HG03439 (cell line): ENCODE data around the gene KCNC2.

Experiments used
- ATAC-seq: cut with Tn5 transposase; IDR thresholded peaks from one replicate; pipeline ENCODE4 v1.9.1; 2021; ENCODE audit warnings: mild to moderate bottlenecking, moderate library complexity; ENCODE audit not compliant: unreplicated experiment

The KCNC2 gene

DNA sequence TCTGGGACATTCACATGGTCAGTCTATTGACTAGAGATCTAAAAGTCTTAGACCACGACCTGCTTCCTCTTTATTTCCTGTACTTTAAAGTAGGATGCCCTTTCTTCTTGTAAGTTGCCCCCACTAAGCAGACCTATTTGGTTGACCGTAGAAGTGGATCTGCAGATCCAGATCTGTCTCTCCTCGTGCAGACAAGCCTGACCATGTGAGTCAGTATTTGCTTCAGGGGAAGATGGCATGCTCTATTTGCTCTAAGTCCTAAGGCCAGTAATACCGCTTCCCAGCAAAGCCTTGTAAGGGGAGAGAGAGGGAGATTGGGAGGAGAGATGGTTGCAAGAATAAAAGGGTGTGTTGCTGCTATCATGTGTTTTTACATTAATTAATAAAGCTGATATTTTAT lies 46.8 kb downstream of the KCNC2 start:
- no peak for ATAC-seq

GRCh38 chr12:75161488-75161887 lies 48.2 kb downstream of the KCNC2 start:
- ATAC-seq: no peak

DNA sequence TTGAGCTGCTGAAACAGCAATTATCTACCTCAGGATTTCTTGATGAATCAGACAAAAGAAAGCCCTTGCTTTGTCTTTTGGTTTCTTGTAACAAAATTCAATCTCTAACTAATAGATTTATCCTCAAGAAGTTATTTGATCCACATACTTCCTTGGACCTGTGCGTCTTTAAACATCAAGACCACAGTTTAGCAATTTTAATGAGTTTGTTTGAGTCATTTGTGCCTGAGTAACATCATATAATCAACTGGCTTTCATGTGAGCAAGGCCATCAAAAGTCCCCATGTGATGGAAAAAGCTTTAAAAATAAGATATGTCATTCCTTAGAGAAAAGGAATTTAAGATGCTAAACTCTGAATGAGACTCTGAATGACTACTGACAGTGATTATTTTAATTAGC lies 52.3 kb downstream of the KCNC2 start:
- ATAC-seq: no peak

- no peak for ATAC-seq
Observed at GRCh38 chr12:75155962-75156361, 53.7 kb downstream of the KCNC2 start.

DNA sequence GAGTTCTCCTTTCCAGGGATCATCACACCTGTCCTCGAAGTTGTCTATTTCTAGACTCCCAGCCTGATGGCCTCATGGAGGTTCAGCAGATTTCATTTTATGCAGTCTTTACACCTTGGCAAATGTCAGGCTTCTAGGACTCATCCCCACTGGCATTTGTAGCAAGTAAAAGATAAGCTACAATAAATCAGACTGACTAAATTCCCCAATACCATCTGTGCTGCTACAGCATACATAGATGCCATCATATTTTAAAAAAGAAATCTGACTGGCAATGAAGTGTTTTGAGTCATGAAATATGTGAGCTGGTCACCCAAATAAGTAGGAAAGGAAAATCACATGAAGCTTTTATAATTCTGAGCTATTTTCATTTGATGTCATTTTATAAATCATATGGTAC lies 55.3 kb downstream of the KCNC2 start:
- no peak for ATAC-seq

GRCh38 chr12:75139196-75139595 lies 70.4 kb downstream of the KCNC2 start:
- no peak for ATAC-seq

- ATAC-seq: no peak
Observed at GRCh38 chr12:75137896-75138295, 71.7 kb downstream of the KCNC2 start.

GRCh38 chr12:75135026-75135425 lies 74.6 kb downstream of the KCNC2 start:
- ATAC-seq: no peak

GRCh38 chr12:75130811-75131210 lies 78.8 kb downstream of the KCNC2 start:
- ATAC-seq: no peak

- no peak for ATAC-seq
Observed at GRCh38 chr12:75129275-75129674, 80.4 kb downstream of the KCNC2 start.

- ATAC-seq: no peak
Observed at GRCh38 chr12:75121036-75121705, 88.5 kb downstream of the KCNC2 start.

DNA sequence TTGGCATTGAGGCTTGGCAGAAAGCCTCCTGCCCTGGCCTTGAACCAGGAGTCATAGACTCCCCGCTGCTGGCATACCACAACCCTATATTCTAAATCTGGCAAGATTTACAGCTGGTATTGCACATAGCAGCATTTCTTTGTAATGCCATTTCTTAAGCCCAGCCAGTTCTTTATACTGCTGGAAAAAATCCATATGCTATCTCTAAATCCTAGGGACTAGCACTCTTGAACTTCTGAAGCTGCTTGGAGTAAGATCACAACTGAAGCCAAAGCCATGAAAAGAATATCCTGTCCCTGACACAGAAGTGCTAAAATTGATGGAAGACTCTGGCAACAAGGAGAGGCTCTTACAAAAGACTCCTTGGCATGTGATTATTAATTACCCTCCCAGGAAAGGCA lies 89.3 kb downstream of the KCNC2 start:
- no peak for ATAC-seq

DNA sequence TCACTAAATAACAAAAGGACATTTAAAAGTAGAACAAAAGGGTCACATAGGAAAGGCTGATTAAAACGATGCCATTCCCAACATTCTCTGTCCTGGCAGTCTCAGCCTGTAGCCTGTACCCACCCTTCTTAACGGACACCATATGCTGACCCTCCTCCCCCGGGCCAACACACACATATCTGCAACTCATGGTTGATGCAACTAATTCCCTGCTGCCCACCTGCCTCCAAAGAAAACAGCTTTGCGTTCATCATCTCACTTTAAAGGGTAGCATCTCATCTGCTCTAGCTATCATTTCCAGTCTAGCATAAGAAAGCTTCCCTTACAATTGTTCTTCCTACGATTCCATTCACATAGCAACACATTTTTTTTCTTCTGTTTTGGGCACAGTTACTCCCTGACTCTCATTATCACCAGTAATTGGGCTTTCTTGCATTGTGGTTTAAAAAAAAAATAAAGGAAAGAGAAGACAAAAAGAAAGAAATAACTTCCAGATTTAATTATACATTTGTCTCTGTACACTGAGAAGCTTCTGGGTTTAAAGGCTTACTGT lies 92.9 kb downstream of the KCNC2 start:
- no peak for ATAC-seq

DNA sequence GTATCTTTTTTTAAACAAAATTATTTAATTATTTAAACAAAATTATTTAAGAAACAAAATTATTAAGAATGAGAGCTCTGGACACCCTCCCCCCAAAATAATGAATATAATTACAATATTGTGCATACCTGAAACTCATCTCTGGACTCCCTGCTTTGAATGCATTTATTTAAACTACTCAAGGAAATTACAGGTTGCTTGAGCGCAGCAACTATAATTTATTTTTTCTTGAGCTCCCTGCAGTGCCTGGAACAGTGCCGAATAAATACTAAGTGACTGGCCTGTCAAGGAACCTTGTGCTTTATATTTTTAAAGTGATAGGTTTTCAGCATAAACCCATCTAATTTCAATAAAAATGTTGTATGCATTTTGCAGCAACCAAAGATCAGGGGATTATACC lies 93.9 kb downstream of the KCNC2 start:
- no peak for ATAC-seq

DNA sequence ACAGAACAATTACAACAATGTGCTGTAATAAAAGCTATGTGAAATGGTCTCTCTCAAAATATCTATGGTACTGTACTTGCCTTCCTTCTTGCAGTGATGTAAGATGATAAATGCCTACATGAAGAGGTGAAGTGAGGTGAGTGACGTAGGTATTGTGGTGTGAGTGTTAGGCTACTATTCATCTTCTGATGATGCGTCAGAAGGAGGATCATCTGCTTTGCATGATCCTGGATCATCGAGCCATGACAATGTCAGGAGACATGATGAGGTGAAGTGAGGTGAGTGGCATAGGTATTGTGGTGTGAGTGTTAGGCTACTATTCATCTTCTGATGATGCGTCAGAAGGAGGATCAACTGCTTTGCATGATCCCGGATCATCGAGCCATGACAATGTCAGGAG lies 105.8 kb downstream of the KCNC2 start:
- ATAC-seq: no peak

- no peak for ATAC-seq
Observed at GRCh38 chr12:75101781-75102180, 107.9 kb downstream of the KCNC2 start.

- no peak for ATAC-seq
Observed at GRCh38 chr12:75099210-75099609, 110.4 kb downstream of the KCNC2 start.

GRCh38 chr12:75097003-75097402 lies 112.6 kb downstream of the KCNC2 start:
- no peak for ATAC-seq

- no peak for ATAC-seq
Observed at GRCh38 chr12:75087654-75088053, 122.0 kb downstream of the KCNC2 start.

DNA sequence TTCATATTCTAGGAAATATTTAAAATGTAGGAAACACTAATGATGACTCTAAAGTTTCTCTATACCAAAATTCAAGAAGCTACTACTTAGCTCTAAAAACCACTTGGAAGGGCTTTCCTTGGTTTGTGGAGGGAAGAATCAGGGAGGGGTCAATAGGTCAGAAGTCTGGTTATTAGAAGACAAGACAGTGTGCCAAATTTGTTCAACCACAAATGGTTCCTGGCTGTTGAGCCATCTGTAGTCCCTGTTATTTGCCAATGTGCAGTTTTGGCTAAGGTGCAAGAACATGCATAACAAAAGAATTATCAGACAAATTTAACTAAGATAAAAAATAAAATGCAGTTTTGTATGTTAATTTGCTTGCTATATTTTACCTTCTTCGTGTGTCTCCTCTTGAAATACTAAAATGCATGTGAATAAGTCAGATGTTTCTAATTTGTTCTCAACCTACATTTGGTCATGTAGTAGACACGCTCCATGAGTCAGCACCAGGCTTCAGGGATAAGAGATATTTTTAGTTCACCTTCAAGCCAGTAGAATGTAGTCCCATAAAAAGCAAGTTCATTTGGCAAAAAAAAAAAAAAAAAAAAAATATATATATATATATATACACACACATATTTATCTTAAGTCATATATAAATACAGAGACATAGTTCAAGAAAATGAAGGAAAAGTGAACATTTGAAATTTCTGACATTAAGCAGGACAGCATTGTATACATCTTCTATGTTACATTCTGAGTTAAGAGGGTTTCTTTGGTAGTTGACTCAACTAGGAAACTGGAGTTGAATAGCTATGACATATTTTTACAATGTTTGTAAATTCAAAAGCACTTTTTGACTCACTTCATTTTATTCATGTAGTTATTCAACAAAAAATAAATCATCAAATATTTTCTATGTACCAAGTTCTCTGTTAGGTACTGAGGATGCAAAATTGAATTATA lies 123.3 kb downstream of the KCNC2 start:
- ATAC-seq: no peak

DNA sequence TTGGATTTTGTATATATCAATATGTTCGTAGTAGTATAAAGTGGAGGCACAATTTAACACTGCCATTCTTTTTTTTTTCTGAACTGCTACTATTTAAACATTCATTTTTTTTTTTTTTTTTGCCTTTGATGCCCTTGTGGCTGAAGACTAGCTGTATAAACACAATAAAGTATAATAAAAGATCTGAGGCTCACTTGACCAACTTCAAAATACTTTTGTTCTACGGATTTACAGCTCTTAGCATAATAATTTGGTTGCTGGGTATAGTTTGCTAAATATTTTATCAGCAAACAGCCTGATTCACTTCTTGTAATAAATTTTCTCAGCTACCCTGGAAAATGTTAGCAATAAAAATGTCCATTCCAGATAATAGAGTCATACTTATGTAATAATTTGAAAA lies 128.3 kb downstream of the KCNC2 start:
- ATAC-seq: no peak

- ATAC-seq: no peak
Observed at GRCh38 chr12:75080582-75080981, 129.1 kb downstream of the KCNC2 start.
